H9 (cell line): ENCODE results near the gene POMGNT2. TPM values are rescaled to one million over a fixed set of nuclear protein-coding genes. Genes with fewer than 3 reads are reported as not detected.

ENCODE experiments used
- DNase-seq: peaks from one replicate; pipeline ENCODE4 v3.0.0-alpha.2; 2017
- H2AFZ ChIP-seq: one replicate; pipeline ENCODE4 v1.6.1; 2013; ENCODE audit warnings: mild to moderate bottlenecking, low read length, control low read depth, moderate library complexity
- H2AK5ac ChIP-seq: 2 replicates; pipeline ENCODE4 v1.6.1; 2013; ENCODE audit warnings: low read length, control low read depth, mixed read lengths; ENCODE audit not compliant: insufficient read length
- H2BK120ac ChIP-seq: one replicate; pipeline ENCODE4 v1.6.1; 2013; ENCODE audit warnings: low read depth, mild to moderate bottlenecking, low read length, control low read depth, inconsistent platforms; ENCODE audit not compliant: poor library complexity, severe bottlenecking
- H2BK12ac ChIP-seq: 2 replicates; pipeline ENCODE4 v1.6.1; 2013; ENCODE audit warnings: low read length, control low read depth, mixed read lengths, low read depth; ENCODE audit not compliant: insufficient read length
- H2BK15ac ChIP-seq: 2 replicates; pipeline ENCODE4 v1.6.1; 2013; ENCODE audit warnings: low read depth, low read length, control low read depth
- H2BK20ac ChIP-seq: one replicate; pipeline ENCODE4 v1.6.1; 2013; ENCODE audit warnings: low read depth, mild to moderate bottlenecking, low read length, control low read depth, inconsistent platforms; ENCODE audit not compliant: poor library complexity, severe bottlenecking
- H2BK5ac ChIP-seq: 2 replicates; pipeline ENCODE4 v1.6.1; 2013; ENCODE audit warnings: low read length, control low read depth, mixed read lengths; ENCODE audit not compliant: insufficient read length
- H3K14ac ChIP-seq: 2 replicates; pipeline ENCODE4 v1.6.1; 2013; ENCODE audit warnings: low read length, control low read depth; ENCODE audit not compliant: insufficient read depth
- H3K18ac ChIP-seq: 2 replicates; pipeline ENCODE4 v1.6.1; 2013; ENCODE audit warnings: low read depth, mild to moderate bottlenecking, mixed read lengths, low read length, control low read depth; ENCODE audit not compliant: insufficient read length
- H3K23ac ChIP-seq: 2 replicates; pipeline ENCODE4 v1.6.1; 2013; ENCODE audit warnings: low read length, control low read depth, mixed read lengths, low read depth; ENCODE audit not compliant: insufficient read length
- H3K23me2 ChIP-seq: 2 replicates; pipeline ENCODE4 v1.6.1; 2013; ENCODE audit warnings: low read depth, mild to moderate bottlenecking, mixed read lengths, low read length, control low read depth; ENCODE audit not compliant: insufficient read length, poor library complexity, severe bottlenecking
- H3K27ac ChIP-seq: 2 replicates; pipeline ENCODE4 v1.5.1; 2013; ENCODE audit warnings: low read length, control low read depth, mixed read lengths, low read depth; ENCODE audit not compliant: insufficient read length
- H3K27me3 ChIP-seq: 2 replicates; pipeline ENCODE4 v1.6.1; 2013; ENCODE audit warnings: low read length, control low read depth, inconsistent platforms; ENCODE audit not compliant: insufficient read depth
- H3K4ac ChIP-seq: 2 replicates; pipeline ENCODE4 v1.6.1; 2013; ENCODE audit warnings: low read depth, mild to moderate bottlenecking, control low read depth, inconsistent platforms, low read length, moderate library complexity
- H3K4me1 ChIP-seq: 2 replicates; pipeline ENCODE4 v1.6.1; 2013; ENCODE audit warnings: low read length, control low read depth, inconsistent platforms; ENCODE audit not compliant: insufficient read depth
- H3K4me2 ChIP-seq: 2 replicates; pipeline ENCODE4 v1.6.1; 2013; ENCODE audit warnings: low read length, control low read depth, mixed read lengths; ENCODE audit not compliant: insufficient read length, insufficient read depth
- H3K56ac ChIP-seq: 2 replicates; pipeline ENCODE4 v1.6.1; 2013; ENCODE audit warnings: low read depth, mild to moderate bottlenecking, mixed read lengths, low read length, control low read depth; ENCODE audit not compliant: insufficient read length
- H3K79me1 ChIP-seq: 2 replicates; pipeline ENCODE4 v1.6.1; 2013; ENCODE audit warnings: low read depth, mild to moderate bottlenecking, moderate library complexity, low read length, control low read depth, inconsistent platforms; ENCODE audit not compliant: insufficient read depth, poor library complexity, severe bottlenecking
- H3K79me2 ChIP-seq: 2 replicates; pipeline ENCODE4 v1.6.1; 2013; ENCODE audit warnings: low read length, control low read depth, inconsistent platforms; ENCODE audit not compliant: insufficient read depth
- H3K9ac ChIP-seq: 2 replicates; pipeline ENCODE4 v1.6.1; 2013; ENCODE audit warnings: low read length, control low read depth, mixed read lengths; ENCODE audit not compliant: insufficient read length; ENCODE audit errors: extremely low read depth
- H3K9me3 ChIP-seq: one replicate; pipeline ENCODE4 v1.6.1; 2013; ENCODE audit warnings: low read depth, low read length, inconsistent platforms; ENCODE audit not compliant: control insufficient read depth
- H3T11ph ChIP-seq: one replicate; pipeline ENCODE4 v1.6.1; 2013; ENCODE audit warnings: mild to moderate bottlenecking, low read length, control low read depth, inconsistent platforms
- H4K20me1 ChIP-seq: one replicate; pipeline ENCODE4 v1.6.1; 2013; ENCODE audit not compliant: control insufficient read depth, insufficient read length, insufficient read depth
- H4K5ac ChIP-seq: 2 replicates; pipeline ENCODE4 v1.6.1; 2013; ENCODE audit warnings: low read depth, mild to moderate bottlenecking, mixed read lengths, low read length, control low read depth; ENCODE audit not compliant: insufficient read length
- H4K8ac ChIP-seq: replicated peaks from 2 replicates; pipeline ENCODE4 v1.6.1; 2013; ENCODE audit warnings: low read length, control low read depth, mixed read lengths, low read depth; ENCODE audit not compliant: insufficient read length
- H4K91ac ChIP-seq: 2 replicates; pipeline ENCODE4 v1.6.1; 2013; ENCODE audit warnings: low read depth, mild to moderate bottlenecking, moderate library complexity, mixed read lengths, low read length, control low read depth; ENCODE audit not compliant: insufficient read length
- H3K27ac Mint-ChIP-seq, 3 experiments: 2 replicates in 2 of 3; 3 replicates in 1 of 3; pipeline ENCODE4 v1.8.0; 2020 to 2021; ENCODE audit warnings: mixed read lengths in 3 of 3, mild to moderate bottlenecking in 1 of 3, moderate library complexity in 1 of 3
- H3K27me3 Mint-ChIP-seq: 2 replicates; pipeline ENCODE4 v1.8.0; 2021; ENCODE audit warnings: low read depth, mild to moderate bottlenecking, moderate library complexity, mixed read lengths
- H3K36me3 Mint-ChIP-seq, 3 experiments: 2 replicates in 2 of 3; 3 replicates in 1 of 3; pipeline ENCODE4 v1.8.0; 2020 to 2021; ENCODE audit warnings: low read depth in 3 of 3, mixed read lengths in 3 of 3; ENCODE audit not compliant: insufficient read depth in 1 of 3
- H3K4me1 Mint-ChIP-seq, 2 experiments: 2 replicates each; pipeline ENCODE4 v1.8.0; 2020; ENCODE audit warnings: mixed read lengths in 2 of 2
- H3K4me3 Mint-ChIP-seq, 2 experiments: 2 replicates in 1 of 2; 3 replicates in 1 of 2; pipeline ENCODE4 v1.8.0; 2020 to 2021; ENCODE audit warnings: mild to moderate bottlenecking in 2 of 2, mixed read lengths in 2 of 2, moderate library complexity in 1 of 2
- H3K9me3 Mint-ChIP-seq, 2 experiments: 2 replicates in 1 of 2; 3 replicates in 1 of 2; pipeline ENCODE4 v1.8.0; 2020; ENCODE audit warnings: mild to moderate bottlenecking in 2 of 2, mixed read lengths in 2 of 2, moderate library complexity in 1 of 2
- WGBS: extraction: QIAGEN DNeasy Blood & Tissue Kit; methylation state at CpG from one replicate; pipeline ENCODE4 v1.1.7; 2013; ENCODE audit warnings: missing lambda C conversion rate, low lambda C conversion rate, mixed read lengths; ENCODE audit not compliant: insufficient read length; ENCODE audit errors: extremely low coverage; 5-methylcytosine and 5-hydroxymethylcytosine counted together
- total RNA-seq: library from RNA; stranded (reverse); gene quantifications from 2 replicates; pipeline ENCODE4 v1.2.1, GENCODE V29; 2021
- TF ChIP-seq, protein P1 (sequence below): fragments of 200-600 bp; sonication (generic); conservative IDR thresholded peaks from 3 replicates; pipeline ENCODE4 v1.8.0; 2021; ENCODE audit warnings: antibody characterized with exemption, mild to moderate bottlenecking

The POMGNT2 gene
- total RNA-seq, 1 experiment from 2014 or later = 14.0 TPM

DNA sequence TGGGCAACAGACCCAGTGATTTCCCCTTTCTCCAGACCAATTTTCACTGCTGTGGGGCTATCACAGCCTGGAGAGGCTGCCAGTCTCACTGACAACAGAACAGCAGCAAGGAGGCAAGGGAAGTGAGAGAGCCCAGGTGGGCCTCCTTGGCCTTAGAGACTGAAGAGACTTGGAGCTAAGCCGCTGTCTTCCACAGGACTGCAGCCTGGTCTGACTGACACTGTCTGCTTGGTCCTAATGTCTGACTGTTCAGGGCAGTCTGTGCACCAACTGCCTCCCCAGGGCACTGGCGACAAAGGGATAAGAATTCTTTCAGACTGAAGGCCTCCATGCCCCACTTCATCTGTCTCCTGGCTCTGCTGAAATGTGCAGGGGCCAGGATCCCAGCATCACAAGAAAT lies 11.5 kb downstream of the POMGNT2 start:
- Histone ChIP-seq H2BK5ac (no peak overlapping the region), H3K27me3 (no peaks in the 10 kb centered on the region), H3K9me3 (no peaks in the 10 kb centered on the region), H2BK120ac (no peak overlapping the region), H3K23ac (no peak overlapping the region), H3K27ac (no peak overlapping the region), H4K91ac (no peak overlapping the region), H3K23me2 (no peaks in the 10 kb centered on the region), H2BK15ac (no peak overlapping the region), H3K4me1 (no peaks in the 10 kb centered on the region), H4K20me1 (no peaks in the 10 kb centered on the region), H3K14ac (no peak overlapping the region), H3K4me2 (no peak overlapping the region), H3T11ph (no peak overlapping the region), H2BK12ac (no peak overlapping the region), H3K18ac (no peak overlapping the region), H3K79me2 (no peaks in the 10 kb centered on the region), H2AFZ (no peak overlapping the region), H4K8ac (no peak overlapping the region), H2BK20ac (no peak overlapping the region), H3K4ac (no peak overlapping the region), H4K5ac (no peak overlapping the region), H2AK5ac (no peak overlapping the region), H3K56ac (no peak overlapping the region), H3K79me1 (no peaks in the 10 kb centered on the region), H3K9ac (no peak overlapping the region)
- Mint-ChIP-seq H3K36me3 (no peaks in the 10 kb centered on the region; a peak in 1 of 7 replicates), H3K27ac (no peak overlapping the region; a peak in 1 of 7 replicates), H3K4me1 (peaks cover 20 to 23% of the 10 kb centered on the region in 2 experiments; a peak in 3 of 4 replicates), H3K9me3 (no peaks in the 10 kb centered on the region), H3K27me3 (no peaks in the 10 kb centered on the region), H3K4me3 (no peak overlapping the region)
- DNase-seq = no peak
- TF ChIP-seq, protein P1, sequence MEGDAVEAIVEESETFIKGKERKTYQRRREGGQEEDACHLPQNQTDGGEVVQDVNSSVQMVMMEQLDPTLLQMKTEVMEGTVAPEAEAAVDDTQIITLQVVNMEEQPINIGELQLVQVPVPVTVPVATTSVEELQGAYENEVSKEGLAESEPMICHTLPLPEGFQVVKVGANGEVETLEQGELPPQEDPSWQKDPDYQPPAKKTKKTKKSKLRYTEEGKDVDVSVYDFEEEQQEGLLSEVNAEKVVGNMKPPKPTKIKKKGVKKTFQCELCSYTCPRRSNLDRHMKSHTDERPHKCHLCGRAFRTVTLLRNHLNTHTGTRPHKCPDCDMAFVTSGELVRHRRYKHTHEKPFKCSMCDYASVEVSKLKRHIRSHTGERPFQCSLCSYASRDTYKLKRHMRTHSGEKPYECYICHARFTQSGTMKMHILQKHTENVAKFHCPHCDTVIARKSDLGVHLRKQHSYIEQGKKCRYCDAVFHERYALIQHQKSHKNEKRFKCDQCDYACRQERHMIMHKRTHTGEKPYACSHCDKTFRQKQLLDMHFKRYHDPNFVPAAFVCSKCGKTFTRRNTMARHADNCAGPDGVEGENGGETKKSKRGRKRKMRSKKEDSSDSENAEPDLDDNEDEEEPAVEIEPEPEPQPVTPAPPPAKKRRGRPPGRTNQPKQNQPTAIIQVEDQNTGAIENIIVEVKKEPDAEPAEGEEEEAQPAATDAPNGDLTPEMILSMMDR = no peak
- WGBS = no CpG with 5 or more reads among the region's 2 CpGs
